Lower lobe of right lung (tissue), 2 donors: ENCODE data around the gene CDK19. TPM values are rescaled to one million over a fixed set of nuclear protein-coding genes. Genes with fewer than 3 reads are reported as not detected.

ENCODE experiments used
- ATAC-seq, 2 donors: fragments of 200-7000 bp; cut with Tn5 transposase; one replicate each; pipeline ENCODE4 v1.9.1; 2020 to 2022; ENCODE audit warnings: mild to moderate bottlenecking in 2 of 2, moderate library complexity in 2 of 2
- DNase-seq: peaks from one replicate; pipeline ENCODE4 v3.0.0-alpha.2; 2020
- H3K27ac ChIP-seq: fragments of 200-600 bp; one replicate; pipeline ENCODE4 v1.8.0; 2022
- H3K27me3 ChIP-seq: fragments of 200-600 bp; one replicate; pipeline ENCODE4 v1.8.0; 2022; ENCODE audit warnings: low read depth
- H3K36me3 ChIP-seq: fragments of 200-600 bp; one replicate; pipeline ENCODE4 v1.8.0; 2022; ENCODE audit warnings: mild to moderate bottlenecking
- H3K4me1 ChIP-seq: fragments of 200-600 bp; one replicate; pipeline ENCODE4 v1.8.0; 2022
- H3K4me3 ChIP-seq: fragments of 200-600 bp; one replicate; pipeline ENCODE4 v1.8.0; 2022; ENCODE audit warnings: mild to moderate bottlenecking
- H3K9me3 ChIP-seq: fragments of 200-600 bp; one replicate; pipeline ENCODE4 v1.8.0; 2022
- CTCF ChIP-seq: fragments of 200-600 bp; IDR thresholded peaks from one replicate; pipeline ENCODE4 v1.8.0; 2022; ENCODE audit warnings: antibody characterized with exemption, mild to moderate bottlenecking
- intact Hi-C: fragments of 100-400 bp; cut with DNase I; formaldehyde crosslinking; loops from one replicate; pipeline ENCODE4 v1.11.0; 2022
- total RNA-seq: library from RNA; stranded (reverse); fragmentation: NEBNext Ultra II Directional; extraction: Animal tissue kit (Norgen Biotek cat#: 25700); gene quantifications from one replicate; pipeline ENCODE4 v1.2.1, GENCODE V29; 2021
- donor health status: DM: no; HTN: yes; CAD: no; lungs with severe emphysema.

CDK19 gene
- total RNA-seq, 1 donor from 2014 or later, result 26.0 TPM

DNA sequence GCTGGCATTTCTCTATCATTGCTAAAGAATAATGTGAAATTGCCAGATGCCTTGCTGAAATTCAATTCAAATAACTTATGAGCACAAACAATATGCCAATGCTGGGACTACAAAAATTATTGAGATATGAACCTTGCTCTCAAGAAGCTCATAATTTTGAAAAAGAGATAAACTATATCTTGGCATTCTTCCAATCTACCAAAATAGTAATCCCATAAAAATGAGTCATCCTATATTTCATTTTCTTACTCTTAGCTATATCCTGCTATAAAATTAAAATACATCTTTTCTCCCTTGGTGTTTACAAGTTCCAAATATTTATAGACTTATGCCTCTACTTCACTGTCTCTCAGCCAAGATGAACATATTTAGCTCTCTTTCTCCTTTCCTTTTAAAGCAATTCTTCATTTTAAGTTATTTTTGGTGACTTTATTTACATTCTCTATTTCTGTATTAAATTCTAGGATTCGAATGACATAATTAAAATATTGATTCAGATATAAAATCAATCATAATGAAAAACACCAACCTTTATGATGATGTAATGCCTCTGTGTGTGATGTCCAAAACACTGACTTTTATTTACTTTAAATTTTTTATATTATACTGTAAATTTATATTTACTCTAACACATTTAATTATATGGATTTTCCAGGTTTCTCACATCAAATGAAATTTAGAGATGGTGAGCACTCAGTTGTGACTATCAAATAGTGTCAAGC is 152.6 kb downstream of the CDK19 start:
- DNase-seq (no peak), ATAC-seq (no peak)
- no peaks in the 10 kb centered on the region for H3K36me3 ChIP-seq
- no peak overlapping the region for H3K27ac ChIP-seq
- H3K27me3 ChIP-seq, result no peaks in the 10 kb centered on the region
- H3K4me1 ChIP-seq, result no peaks in the 10 kb centered on the region
- TF ChIP-seq CTCF, result no peak
- H3K4me3 ChIP-seq, result no peak overlapping the region
- intact Hi-C loops, result no loop called here
- no peaks in the 10 kb centered on the region for H3K9me3 ChIP-seq

- intact Hi-C loops, result no loop called here
- H3K27ac ChIP-seq, result no peak overlapping the region
- TF ChIP-seq CTCF, result no peak
- H3K4me1 ChIP-seq, result no peaks in the 10 kb centered on the region
- no peak overlapping the region for H3K4me3 ChIP-seq
- no peaks in the 10 kb centered on the region for H3K27me3 ChIP-seq
- DNase-seq (no peak), ATAC-seq (no peak)
- no peaks in the 10 kb centered on the region for H3K36me3 ChIP-seq
- no peaks in the 10 kb centered on the region for H3K9me3 ChIP-seq
Observed at GRCh38 chr6:110661414-110661813, 153.9 kb downstream of the CDK19 start.

GRCh38 chr6:110660066-110660655 is 155.1 kb downstream of the CDK19 start:
- H3K9me3 ChIP-seq, result no peaks in the 10 kb centered on the region
- no peak overlapping the region for H3K27ac ChIP-seq
- intact Hi-C loops, result no loop called here
- H3K36me3 ChIP-seq, result no peaks in the 10 kb centered on the region
- H3K4me3 ChIP-seq, result no peak overlapping the region
- no peaks in the 10 kb centered on the region for H3K27me3 ChIP-seq
- H3K4me1 ChIP-seq, result no peaks in the 10 kb centered on the region
- TF ChIP-seq CTCF, result no peak
- ATAC-seq (no peak), DNase-seq (no peak)

DNA sequence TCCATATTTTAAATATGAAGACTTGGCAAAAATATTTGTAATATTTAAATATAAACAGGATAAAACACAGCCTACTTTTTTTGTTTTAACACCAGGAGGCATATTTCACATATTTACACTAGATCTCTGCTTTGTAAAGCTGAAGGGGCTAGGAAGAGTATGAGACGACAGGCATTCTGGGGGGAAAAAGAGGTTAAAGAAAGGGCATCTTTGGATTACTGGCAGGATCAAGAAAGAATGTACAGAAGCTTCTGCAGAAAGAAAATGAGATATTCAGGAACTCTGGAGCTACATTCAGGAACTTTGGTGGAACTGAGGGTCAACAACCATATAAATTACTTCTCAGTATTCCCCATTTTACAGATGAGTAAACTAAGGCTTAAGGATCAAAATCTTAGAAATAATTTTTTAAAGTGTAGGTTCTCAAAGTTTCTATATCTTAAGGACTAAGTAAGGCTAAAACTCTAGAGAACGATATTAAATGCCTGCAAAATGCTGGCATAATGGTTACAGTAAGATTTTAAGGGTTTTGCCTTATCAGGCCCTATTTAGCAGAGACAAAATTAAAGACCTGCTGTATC is 156.5 kb downstream of the CDK19 start:
- no peaks in the 10 kb centered on the region for H3K27me3 ChIP-seq
- intact Hi-C loops, result no loop called here
- DNase-seq (no peak), ATAC-seq (no peak)
- H3K36me3 ChIP-seq, result no peaks in the 10 kb centered on the region
- H3K4me1 ChIP-seq, result no peaks in the 10 kb centered on the region
- no peak overlapping the region for H3K27ac ChIP-seq
- no peak for TF ChIP-seq CTCF
- H3K9me3 ChIP-seq, result no peaks in the 10 kb centered on the region
- no peak overlapping the region for H3K4me3 ChIP-seq

DNA sequence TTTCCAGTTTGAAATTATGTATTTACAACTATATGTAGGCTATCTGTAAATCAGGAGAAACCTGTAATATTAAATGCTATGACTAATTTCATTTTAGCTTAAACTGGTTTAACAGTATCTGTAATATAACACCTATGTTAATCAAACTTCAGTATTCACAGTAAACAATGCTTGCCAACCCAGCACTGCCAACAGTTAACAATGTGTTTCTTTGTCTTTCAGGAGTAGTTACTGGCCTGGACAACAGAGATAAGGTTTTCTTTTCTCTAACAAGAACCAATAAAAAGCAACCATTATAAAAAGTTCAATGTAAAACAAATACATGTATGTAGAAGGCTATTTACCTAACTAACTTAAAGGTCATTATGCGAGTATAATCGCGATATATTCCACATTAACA is 158.8 kb downstream of the CDK19 start:
- Histone ChIP-seq H3K27me3 (no peaks in the 10 kb centered on the region), H3K4me3 (no peak overlapping the region), H3K4me1 (no peaks in the 10 kb centered on the region), H3K9me3 (no peaks in the 10 kb centered on the region), H3K27ac (no peak overlapping the region), H3K36me3 (no peaks in the 10 kb centered on the region)
- intact Hi-C loops, result no loop called here
- no peak for TF ChIP-seq CTCF
- DNase-seq (no peak), ATAC-seq (no peak)
